ENCODE results near the gene THSD4. TPM values are rescaled to one million over a fixed set of nuclear protein-coding genes. Genes with fewer than 3 reads are reported as not detected.

THSD4 gene
- total RNA-seq, 4 donors from 2014 or later, result 23.0 to 68.5 (median 48.6) TPM

GRCh38 chr15:71342658-71343057 lies 227.4 kb downstream of the THSD4 start:
- intact Hi-C loops (cut with DNase I), result no loop called here
- TF ChIP-seq CTCF (IDR thresholded peaks at IDR 0.05) (no peak), POLR2A (IDR thresholded peaks at IDR 0.05) (no peak)
- no peak overlapping the region for H3K4me3 ChIP-seq (replicated peaks in 1 of 3)
- no peaks in the 10 kb centered on the region for H3K9me3 ChIP-seq
- peaks cover 3 to 11% of the 10 kb centered on the region in 2 donors for H3K4me1 ChIP-seq
- H3K36me3 ChIP-seq, result no peaks in the 10 kb centered on the region
- no peak overlapping the region for H3K27ac ChIP-seq
- H3K27me3 ChIP-seq, result no peaks in the 10 kb centered on the region
- WGBS, 2 donors, result 88 to 94% methylated on average over 4 to 6 of the region's 7 CpGs
- no peak for DNase-seq

- Histone ChIP-seq H3K4me1 (peaks cover 3 to 4% of the 10 kb centered on the region in 2 donors), H3K27ac (no peak overlapping the region), H3K9me3 (no peaks in the 10 kb centered on the region), H3K36me3 (no peaks in the 10 kb centered on the region), H3K4me3 (replicated peaks in 1 of 3) (no peak overlapping the region), H3K27me3 (no peaks in the 10 kb centered on the region)
- WGBS, 2 donors, result 67 to 76% methylated on average over 5 of the region's 5 CpGs
- no peak for DNase-seq
- TF ChIP-seq POLR2A (IDR thresholded peaks at IDR 0.05) (no peak), CTCF (IDR thresholded peaks at IDR 0.05) (no peak)
- intact Hi-C loops (cut with DNase I), result no loop called here
Observed at GRCh38 chr15:71344316-71344715, 229.0 kb downstream of the THSD4 start.

GRCh38 chr15:71345186-71345585 lies 229.9 kb downstream of the THSD4 start:
- no peak for DNase-seq
- Histone ChIP-seq H3K36me3 (no peaks in the 10 kb centered on the region), H3K4me3 (replicated peaks in 1 of 3) (no peak overlapping the region), H3K4me1 (peaks cover 3 to 4% of the 10 kb centered on the region in 2 donors), H3K9me3 (no peaks in the 10 kb centered on the region), H3K27me3 (no peaks in the 10 kb centered on the region), H3K27ac (no peak overlapping the region)
- WGBS, 2 donors, result 74% methylated on average over 5 of the region's 5 CpGs
- TF ChIP-seq POLR2A (IDR thresholded peaks at IDR 0.05) (no peak), CTCF (IDR thresholded peaks at IDR 0.05) (no peak)
- intact Hi-C loops (cut with DNase I), result no loop called here

GRCh38 chr15:71346464-71346863 lies 231.2 kb downstream of the THSD4 start:
- DNase-seq, result no peak
- Histone ChIP-seq H3K27ac (no peak overlapping the region), H3K4me1 (peaks cover 3 to 4% of the 10 kb centered on the region in 2 donors), H3K27me3 (no peaks in the 10 kb centered on the region), H3K36me3 (no peaks in the 10 kb centered on the region), H3K4me3 (replicated peaks in 1 of 3) (no peak overlapping the region), H3K9me3 (no peaks in the 10 kb centered on the region)
- intact Hi-C loops (cut with DNase I), result no loop called here
- TF ChIP-seq CTCF (IDR thresholded peaks at IDR 0.05) (no peak), POLR2A (IDR thresholded peaks at IDR 0.05) (no peak)
- WGBS, 2 donors, result 92 to 95% methylated on average over 5 of the region's 5 CpGs

- no peaks in the 10 kb centered on the region for H3K9me3 ChIP-seq
- H3K4me1 ChIP-seq, result no peaks in the 10 kb centered on the region
- 87 to 97% methylated on average over 1 of the region's 1 CpG for WGBS, 2 donors
- TF ChIP-seq POLR2A (IDR thresholded peaks at IDR 0.05) (no peak), CTCF (IDR thresholded peaks at IDR 0.05) (no peak)
- no peaks in the 10 kb centered on the region for H3K27me3 ChIP-seq
- DNase-seq, result no peak
- H3K36me3 ChIP-seq, result no peaks in the 10 kb centered on the region
- H3K4me3 ChIP-seq (replicated peaks in 1 of 3), result no peak overlapping the region
- H3K27ac ChIP-seq, result no peak overlapping the region
- intact Hi-C loops (cut with DNase I), result no loop called here
Observed at GRCh38 chr15:71348597-71348996, 233.3 kb downstream of the THSD4 start.

Measured in thyroid gland (tissue), 4 donors.